H1 (cell line): ENCODE measurements around the gene TSHZ2. TPM values are rescaled to one million over a fixed set of nuclear protein-coding genes. Genes with fewer than 3 reads are reported as not detected.

Source experiments
- CTCF ChIA-PET: fragments of 300-600 bp; sonication (Branson Sonifier 250); formaldehyde crosslinking; loops from one replicate; lab custom pipeline; 2021; ENCODE audit not compliant: partially characterized antibody; lab: Charles Lee
- POLR2A ChIA-PET: fragments of 300-600 bp; sonication (Branson Sonifier 250); formaldehyde crosslinking; loops from one replicate; lab custom pipeline; 2021; ENCODE audit warnings: inconsistent platforms; ENCODE audit not compliant: partially characterized antibody; lab: Charles Lee
- DNase-seq, 2 experiments: peaks; one replicate each; pipeline versions ENCODE4 v3.0.0 to v3.0.0-alpha.2; 2010 to 2022; ENCODE audit warnings: low spot score in 2 of 2, low read depth in 1 of 2, mixed read lengths in 1 of 2
- FAIRE-seq: peaks from 2 replicates; lab custom pipeline; 2011; peaks lifted over from hg19 to GRCh38; lab: Jason Lieb, UNC
- H2AFZ ChIP-seq: 2 replicates; pipeline ENCODE4 v1.8.1; 2012; ENCODE audit warnings: low read length, inconsistent platforms
- H2AK5ac ChIP-seq: 2 replicates; pipeline ENCODE4 v1.6.1; 2013; ENCODE audit warnings: low read depth, low read length
- H2BK120ac ChIP-seq: replicated peaks from 2 replicates; pipeline ENCODE3; 2013; ENCODE audit warnings: low read depth, low read length, inconsistent platforms
- H2BK12ac ChIP-seq: 2 replicates; pipeline ENCODE4 v1.6.1; 2013; ENCODE audit warnings: low read depth, low read length
- H2BK15ac ChIP-seq: 2 replicates; pipeline ENCODE4 v1.6.1; 2013; ENCODE audit warnings: low read length
- H2BK20ac ChIP-seq: 2 replicates; pipeline ENCODE4 v1.6.1; 2013; ENCODE audit warnings: low read length
- H2BK5ac ChIP-seq: 2 replicates; pipeline ENCODE4 v1.6.1; 2013; ENCODE audit warnings: low read depth, low read length
- H3K14ac ChIP-seq: 2 replicates; pipeline ENCODE4 v1.6.1; 2013; ENCODE audit warnings: inconsistent platforms; ENCODE audit not compliant: insufficient read length
- H3K18ac ChIP-seq: 2 replicates; pipeline ENCODE4 v1.6.1; 2013; ENCODE audit warnings: low read length; ENCODE audit errors: extremely low read depth
- H3K23ac ChIP-seq: 2 replicates; pipeline ENCODE4 v1.6.1; 2013; ENCODE audit warnings: inconsistent platforms; ENCODE audit not compliant: insufficient read length
- H3K23me2 ChIP-seq: 2 replicates; pipeline ENCODE4 v1.6.1; 2013; ENCODE audit warnings: low read depth, low read length
- H3K27ac ChIP-seq: 2 replicates; pipeline ENCODE4 v1.6.1; 2011; ENCODE audit warnings: low read depth, low read length, inconsistent platforms
- H3K27me3 ChIP-seq, 4 experiments: replicated peaks in 1 of 4; 1 replicate in 1 of 4; 2 replicates in 3 of 4; pipeline versions ENCODE4 v1.6.1 to v1.8.1; 2011 to 2013; ENCODE audit warnings: low read length in 3 of 4, mild to moderate bottlenecking in 3 of 4, inconsistent platforms in 2 of 4, mixed read lengths in 2 of 4, moderate library complexity in 1 of 4; ENCODE audit not compliant: control insufficient read depth in 3 of 4, insufficient read depth in 3 of 4; ENCODE audit errors: extremely low read depth in 1 of 4
- H3K36me3 ChIP-seq, 4 experiments: 2 replicates each; pipeline versions ENCODE4 v1.6.1 to v1.8.1; 2011 to 2013; ENCODE audit warnings: mild to moderate bottlenecking in 4 of 4, low read length in 3 of 4, moderate library complexity in 2 of 4, control low read depth in 1 of 4, inconsistent platforms in 1 of 4; ENCODE audit not compliant: insufficient read depth in 4 of 4, control insufficient read depth in 2 of 4
- H3K4ac ChIP-seq: replicated peaks from 2 replicates; pipeline ENCODE3; 2013; ENCODE audit warnings: low read length, low read depth, mixed read lengths, inconsistent platforms; ENCODE audit not compliant: insufficient read length
- H3K4me1 ChIP-seq, 4 experiments: replicated peaks in 1 of 4; 1 replicate in 1 of 4; 2 replicates in 3 of 4; pipeline versions ENCODE4 v1.6.1 to v1.8.1; 2011 to 2013; ENCODE audit warnings: low read length in 3 of 4, inconsistent platforms in 2 of 4, mixed read lengths in 1 of 4; ENCODE audit not compliant: insufficient read depth in 4 of 4, control insufficient read depth in 3 of 4
- H3K4me2 ChIP-seq, 2 experiments: 2 replicates each; pipeline versions ENCODE4 v1.6.1 to v1.8.1; 2011 to 2013; ENCODE audit warnings: low read depth in 2 of 2, low read length in 2 of 2, control low read depth in 1 of 2, inconsistent platforms in 1 of 2, mild to moderate bottlenecking in 1 of 2; ENCODE audit not compliant: insufficient read depth in 1 of 2
- H3K4me3 ChIP-seq, 4 experiments: fragments of 200-600, 300-600 bp in 1 of 4; sonication (generic), shearing (Covaris generic), sonication (Bioruptor Twin) in 1 of 4; 2 replicates each; pipeline versions ENCODE4 v1.5.1 to v1.8.1; 2011 to 2016; ENCODE audit warnings: low read length in 4 of 4, low read depth in 3 of 4, control low read depth in 2 of 4, inconsistent platforms in 2 of 4, mild to moderate bottlenecking in 2 of 4, mixed read lengths in 1 of 4, moderate library complexity in 1 of 4; ENCODE audit not compliant: insufficient read depth in 2 of 4; ENCODE audit errors: extremely low read depth in 1 of 4
- H3K56ac ChIP-seq: replicated peaks from 2 replicates; pipeline ENCODE3; 2013; ENCODE audit warnings: low read depth, mild to moderate bottlenecking, mixed read lengths, low read length, inconsistent platforms; ENCODE audit not compliant: insufficient read length
- H3K79me1 ChIP-seq: 2 replicates; pipeline ENCODE4 v1.6.1; 2013; ENCODE audit warnings: low read depth, low read length, control low read depth
- H3K79me2 ChIP-seq, 2 experiments: 2 replicates each; pipeline versions ENCODE4 v1.6.1 to v1.8.1; 2012 to 2013; ENCODE audit warnings: low read length in 2 of 2, mild to moderate bottlenecking in 2 of 2, inconsistent platforms in 1 of 2; ENCODE audit not compliant: insufficient read depth in 2 of 2, control insufficient read depth in 1 of 2
- H3K9ac ChIP-seq, 4 experiments: replicated peaks in 1 of 4; 1 replicate in 1 of 4; 2 replicates in 3 of 4; pipeline versions ENCODE4 v1.6.1 to v1.8.1; 2011 to 2013; ENCODE audit warnings: low read depth in 3 of 4, low read length in 3 of 4, control low read depth in 2 of 4, mild to moderate bottlenecking in 2 of 4, moderate library complexity in 2 of 4, inconsistent platforms in 1 of 4; ENCODE audit errors: extremely low read depth in 1 of 4
- H3K9me3 ChIP-seq, 2 experiments: 2 replicates each; pipeline versions ENCODE4 v1.6.1 to v1.8.1; 2012 to 2013; ENCODE audit warnings: mild to moderate bottlenecking in 2 of 2, moderate library complexity in 2 of 2, control low read depth in 1 of 2, inconsistent platforms in 1 of 2, low read depth in 1 of 2, low read length in 1 of 2, mixed read lengths in 1 of 2; ENCODE audit not compliant: insufficient read depth in 2 of 2
- H4K20me1 ChIP-seq, 2 experiments: replicated peaks in 1 of 2; 2 replicates each; pipeline versions ENCODE3 to v1.8.1; 2011 to 2013; ENCODE audit warnings: inconsistent platforms in 2 of 2, low read length in 2 of 2, mild to moderate bottlenecking in 1 of 2; ENCODE audit not compliant: insufficient read depth in 2 of 2, control insufficient read depth in 1 of 2
- H4K5ac ChIP-seq: 2 replicates; pipeline ENCODE4 v1.6.1; 2013; ENCODE audit warnings: low read length, low read depth, mixed read lengths, inconsistent platforms; ENCODE audit not compliant: insufficient read length
- H4K8ac ChIP-seq: 2 replicates; pipeline ENCODE4 v1.8.0; 2013; ENCODE audit warnings: mild to moderate bottlenecking, moderate library complexity, low read length, inconsistent platforms; ENCODE audit not compliant: insufficient read depth; ENCODE audit errors: extremely low read depth
- H4K91ac ChIP-seq: replicated peaks from 2 replicates; pipeline ENCODE3; 2013; ENCODE audit warnings: low read length, mixed read lengths, inconsistent platforms; ENCODE audit not compliant: insufficient read length
- ASH2L ChIP-seq: fragments of 200-600, 300-600 bp; sonication (generic); IDR thresholded peaks from one replicate; pipeline ENCODE4 v1.7.1; 2017; ENCODE audit warnings: low read length
- CEBPB ChIP-seq: IDR thresholded peaks from 2 replicates; pipeline ENCODE4 v1.6.1; 2012; ENCODE audit warnings: low read depth, low read length
- CTCF ChIP-seq, 3 experiments: IDR thresholded peaks; 1 replicate in 2 of 3; 2 replicates in 1 of 3; pipeline versions ENCODE4 v1.5.1 to v1.6.1; 2011; ENCODE audit warnings: low read length in 3 of 3, mild to moderate bottlenecking in 3 of 3, inconsistent platforms in 2 of 3, low read depth in 1 of 3, moderate library complexity in 1 of 3; ENCODE audit not compliant: insufficient read depth in 1 of 3; ENCODE audit errors: control extremely low read depth in 1 of 3
- EGR1 ChIP-seq: IDR thresholded peaks from 2 replicates; pipeline ENCODE4 v1.6.1; 2011; ENCODE audit warnings: low read depth, low read length, borderline replicate concordance
- EZH2 ChIP-seq: fragments of 200-600 bp; sonication (generic); IDR thresholded peaks from 2 replicates; pipeline ENCODE4 v1.7.1; 2012; ENCODE audit warnings: low read depth, mild to moderate bottlenecking, moderate library complexity, low read length, inconsistent platforms; ENCODE audit not compliant: severe bottlenecking
- FOSL1 ChIP-seq: IDR thresholded peaks from 2 replicates; pipeline ENCODE4 v1.6.1; 2011; ENCODE audit warnings: mild to moderate bottlenecking, low read depth, low read length, moderate library complexity; ENCODE audit not compliant: insufficient read depth
- HDAC2 ChIP-seq, 2 experiments: fragments of 300-600 bp in 1 of 2; sonication (generic) in 1 of 2; IDR thresholded peaks; 2 replicates each; pipeline ENCODE4 v1.6.1; 2011 to 2012; ENCODE audit warnings: low read depth in 2 of 2, low read length in 2 of 2, mild to moderate bottlenecking in 2 of 2, moderate library complexity in 2 of 2, borderline replicate concordance in 1 of 2, inconsistent platforms in 1 of 2
- JUND ChIP-seq: IDR thresholded peaks from 2 replicates; pipeline ENCODE4 v1.6.1; 2011; ENCODE audit warnings: mild to moderate bottlenecking, improper control_type of control experiment, low read length
- KDM1A ChIP-seq: fragments of 200-600, 300-600 bp; sonication (generic); IDR thresholded peaks from 2 replicates; pipeline ENCODE4 v1.7.1; 2016; ENCODE audit warnings: mild to moderate bottlenecking, low read length, borderline replicate concordance
- SRF ChIP-seq: IDR thresholded peaks from 2 replicates; pipeline ENCODE4 v1.6.1; 2011; ENCODE audit warnings: mild to moderate bottlenecking, low read depth, low read length, moderate library complexity
- SUZ12 ChIP-seq: fragments of 200-600 bp; sonication (generic); IDR thresholded peaks from 2 replicates; pipeline ENCODE4 v1.6.1; 2012; ENCODE audit warnings: mild to moderate bottlenecking, inconsistent platforms, low read length, moderate library complexity, mixed read lengths
- TEAD4 ChIP-seq: IDR thresholded peaks from 2 replicates; pipeline ENCODE4 v1.6.1; 2012; ENCODE audit warnings: low read depth, low read length, inconsistent platforms, mixed read lengths
- WGBS, 2 experiments: shearing (Covaris generic) in 1 of 2; methylation state at CpG; one replicate each; pipeline versions ENCODE4 v1.1.6 to v1.1.7; 2013 to 2015; ENCODE audit warnings: low lambda C conversion rate in 2 of 2, mixed read lengths in 2 of 2, inconsistent platforms in 1 of 2, low coverage in 1 of 2, missing lambda C conversion rate in 1 of 2; ENCODE audit not compliant: insufficient replicate concordance in 2 of 2, insufficient coverage in 1 of 2, insufficient read length in 1 of 2; ENCODE audit errors: extremely low coverage in 1 of 2, missing lambda C conversion rate in 1 of 2; 5-methylcytosine and 5-hydroxymethylcytosine counted together
- polyA plus RNA-seq, 7 experiments: library from polyadenylated mRNA; depleted of rRNA in 3 of 7; stranded (reverse) in 5 of 7; unstranded in 2 of 7; fragments of >200 nt in 5 of 7; fragments of 200-250 nt in 2 of 7; gene quantifications; 1 replicate in 5 of 7; 2 replicates in 1 of 7; 4 replicates in 1 of 7; pipeline versions ENCODE4 v1.2.1 to v1.2.3, GENCODE V29; 2011 to 2013; ENCODE audit warnings: missing spikeins in 2 of 7, mixed read lengths in 2 of 7
- total RNA-seq: library from RNA; stranded (reverse); fragmentation: NEBNext Ultra II Directional; extraction: Animal tissue kit (Norgen Biotek cat#: 25700); gene quantifications from 2 replicates; pipeline ENCODE4 v1.2.1, GENCODE V29; 2021

TSHZ2 gene
- total and polyA plus RNA-seq, 2 of the 8 experiments (the other 6 are each of a cell fraction or from before 2014, with no cell fraction given), result 0.14 to 0.30 TPM

- Histone ChIP-seq H4K5ac (no peak overlapping the region), H3K4me3 (no peak overlapping the region), H3K4me1 (no peaks in the 10 kb centered on the region), H3K27ac (no peak overlapping the region), H2AFZ (no peak overlapping the region), H3K56ac (no peak overlapping the region), H3K14ac (no peak overlapping the region), H3K18ac (no peak overlapping the region), H3K79me1 (no peaks in the 10 kb centered on the region), H2BK120ac (no peak overlapping the region), H3K79me2 (no peaks in the 10 kb centered on the region), H3K23me2 (no peaks in the 10 kb centered on the region; the same call in 1 of the 2 replicates), H2BK15ac (no peak overlapping the region), H3K9ac (no peak overlapping the region), H3K27me3 (0 out of 7 replicates have a peak, but pooled peaks cover 0 to 2% (median 0%) of the 10 kb centered on the region in 4 experiments), H4K20me1 (no peaks in the 10 kb centered on the region), H3K23ac (no peak overlapping the region), H2BK12ac (no peak overlapping the region), H2BK5ac (no peak overlapping the region), H3K4ac (no peak overlapping the region), H3K4me2 (no peak overlapping the region), H4K8ac (no peak overlapping the region), H4K91ac (no peak overlapping the region), H3K9me3 (no peaks in the 10 kb centered on the region), H3K36me3 (no peaks in the 10 kb centered on the region), H2BK20ac (no peak overlapping the region), H2AK5ac (no peak overlapping the region)
- CTCF ChIA-PET, result no interaction called here
- FAIRE-seq (no peak), DNase-seq (no peak)
- POLR2A ChIA-PET, result no interaction called here
- 69% methylated on average over 3 of the region's 3 CpGs; no CpG with 5 or more reads in 1 of the 2 experiments for WGBS, 2 experiments
- no peak for TF ChIP-seq EZH2
- TF ChIP-seq EGR1, result no peak
- no peak for TF ChIP-seq CEBPB
- TF ChIP-seq TEAD4, result no peak
- no peak for TF ChIP-seq SUZ12
- TF ChIP-seq ASH2L, result no peak
- TF ChIP-seq JUND, result no peak
- TF ChIP-seq FOSL1, result no peak
- no peak for TF ChIP-seq CTCF (IDR thresholded peaks at IDR 0.05; ENCODE audit: control extremely low read depth in 1 of 3, insufficient read depth in 1 of 3, low read depth in 1 of 3, low read length in 3 of 3)
- no peak for TF ChIP-seq HDAC2 (IDR thresholded peaks at IDR 0.05; ENCODE audit: borderline replicate concordance in 1 of 2, low read depth in 2 of 2, low read length in 2 of 2)
- TF ChIP-seq KDM1A, result no peak
- TF ChIP-seq SRF, result no peak
Measured at GRCh38 chr20:53034899-53035298, 62.7 kb downstream of the TSHZ2 start.
